GM20000 (cell line): Measurements from ENCODE around the gene MXD3.

Experiments
- DNase-seq: peaks from one replicate; pipeline ENCODE4 v3.0.0; 2012; ENCODE audit warnings: low spot score
- CTCF ChIP-seq: IDR thresholded peaks from 2 replicates; pipeline ENCODE4 v1.5.1; 2012; ENCODE audit warnings: mild to moderate bottlenecking, control low read depth; ENCODE audit errors: extremely low read depth, missing control alignments

Gene MXD3

DNA sequence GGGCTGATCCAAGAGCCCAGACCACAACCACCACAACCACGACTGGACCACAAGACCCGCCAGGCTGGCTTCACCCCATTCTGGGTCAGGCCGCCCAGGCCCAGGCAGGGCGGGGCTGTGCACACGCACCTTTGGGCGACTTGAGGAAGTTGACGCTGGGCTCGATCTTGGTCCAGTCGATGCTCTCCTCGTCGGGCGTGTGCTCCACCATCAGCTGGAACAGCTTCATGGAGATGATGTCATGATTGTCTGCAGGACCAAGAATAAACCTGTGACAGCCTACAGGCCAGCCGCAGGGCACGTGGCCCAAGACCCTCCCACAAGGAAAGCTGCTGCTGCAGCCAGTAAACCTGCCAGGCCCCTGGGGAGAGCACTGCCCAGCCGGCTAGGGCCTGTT, 22.5 kb upstream of the MXD3 start:
- DNase-seq = no peak
- TF ChIP-seq CTCF = no peak

GRCh38 chr5:177333420-177334154, 21.9 kb upstream of the MXD3 start:
- no peak for DNase-seq
- no peak for TF ChIP-seq CTCF

GRCh38 chr5:177332896-177333260, 21.2 kb upstream of the MXD3 start:
- no peak for DNase-seq
- TF ChIP-seq CTCF = no peak

DNA sequence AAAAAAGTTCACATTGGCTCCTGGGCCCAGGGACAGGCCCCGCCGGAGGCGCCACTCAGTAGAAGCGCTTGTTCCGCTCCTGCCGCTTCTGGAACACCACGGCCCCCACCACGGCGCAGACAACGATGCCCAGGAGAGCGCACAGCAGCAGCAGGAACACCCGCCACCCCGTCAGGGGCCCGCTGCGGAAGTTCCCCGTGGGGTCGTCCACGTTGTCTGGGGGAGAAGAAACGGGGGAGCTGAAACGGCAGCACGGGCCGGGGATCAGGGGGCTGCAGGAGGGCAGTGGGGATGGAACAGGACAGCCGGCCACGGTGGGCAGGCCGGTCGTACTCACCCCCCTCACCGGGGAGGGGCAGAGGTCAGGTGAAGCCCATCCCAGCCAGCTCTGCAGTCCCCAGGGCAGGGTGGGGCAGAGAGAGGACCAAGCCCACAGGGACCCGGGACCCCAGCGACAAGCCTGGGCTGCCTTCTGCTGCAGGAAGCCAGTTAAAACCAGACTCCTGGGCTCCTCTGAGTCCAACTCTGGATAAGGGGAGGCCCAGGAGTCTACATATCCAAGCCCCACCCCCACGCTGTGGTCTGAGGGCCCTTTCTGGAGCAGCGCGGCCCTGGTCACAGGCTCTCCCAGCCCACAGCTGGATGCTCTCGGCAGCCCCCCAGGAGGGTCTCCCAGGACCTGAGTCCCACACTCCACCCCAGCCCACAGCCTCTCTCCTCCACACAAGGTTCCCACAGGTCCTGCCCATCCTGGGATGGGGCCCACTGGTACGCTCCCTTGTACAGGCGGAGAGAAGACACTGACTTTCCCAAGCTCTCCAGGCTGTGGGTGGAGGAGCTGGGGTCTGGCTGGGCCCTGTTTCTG, 20.6 kb upstream of the MXD3 start:
- no peak for TF ChIP-seq CTCF
- DNase-seq = no peak

GRCh38 chr5:177330991-177331842, 19.5 kb upstream of the MXD3 start:
- no peak for TF ChIP-seq CTCF
- no peak for DNase-seq

DNA sequence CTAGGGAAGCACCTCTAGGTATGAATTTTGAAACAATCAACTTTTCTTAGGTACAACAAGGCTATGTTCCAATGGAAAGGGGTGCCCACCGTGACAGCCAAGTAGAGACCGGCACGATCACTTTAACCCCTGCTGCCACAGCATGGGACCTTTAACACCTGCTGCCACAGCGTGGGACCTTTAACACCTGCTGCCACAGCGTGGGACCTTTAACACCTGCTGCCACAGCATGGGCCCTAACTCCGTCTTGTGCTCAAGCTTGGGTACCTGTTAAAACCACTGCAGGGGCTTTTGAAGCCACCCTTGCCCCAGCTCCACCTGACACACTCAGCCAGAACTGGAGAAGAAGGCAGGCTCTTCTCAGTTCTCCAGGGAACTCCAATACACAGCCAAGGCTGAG, 18.2 kb upstream of the MXD3 start:
- no peak for TF ChIP-seq CTCF
- DNase-seq = no peak
